ENCODE results near the gene SELP. TPM values are rescaled to one million over a fixed set of nuclear protein-coding genes. Genes with fewer than 3 reads are reported as not detected.

Gene SELP
- total RNA-seq, 2 donors from 2014 or later, result 9.1 to 10.8 TPM

GRCh38 chr1:169618367-169618766, 11.6 kb downstream of the SELP start:
- no peaks in the 10 kb centered on the region for H3K4me1 ChIP-seq (replicated peaks)
- H3K27ac ChIP-seq, result no peak overlapping the region
- DNase-seq (ENCODE audit: low spot score), result no peak
- no peaks in the 10 kb centered on the region for H3K36me3 ChIP-seq
- H3K4me3 ChIP-seq, result no peak overlapping the region
- TF ChIP-seq POLR2AphosphoS5 (IDR thresholded peaks at IDR 0.05) (no peak), CTCF (IDR thresholded peaks at IDR 0.05) (no peak), POLR2A (IDR thresholded peaks at IDR 0.05) (no peak)
- WGBS, result 75% methylated on average over 2 of the region's 2 CpGs
- no peaks in the 10 kb centered on the region for H3K27me3 ChIP-seq (replicated peaks; ENCODE audit: insufficient read depth)
- H3K9me3 ChIP-seq, result no peaks in the 10 kb centered on the region
- intact Hi-C loops (cut with DNase I), result no loop called here

- no peaks in the 10 kb centered on the region for H3K4me1 ChIP-seq (replicated peaks)
- no peak for DNase-seq (ENCODE audit: low spot score)
- H3K36me3 ChIP-seq, result no peaks in the 10 kb centered on the region
- H3K27me3 ChIP-seq (replicated peaks; ENCODE audit: insufficient read depth), result no peaks in the 10 kb centered on the region
- H3K9me3 ChIP-seq, result no peaks in the 10 kb centered on the region
- TF ChIP-seq POLR2A (IDR thresholded peaks at IDR 0.05), result no peak
- TF ChIP-seq POLR2AphosphoS5 (IDR thresholded peaks at IDR 0.05), result no peak
- no peak for TF ChIP-seq CTCF (IDR thresholded peaks at IDR 0.05)
- 25% methylated on average over 5 of the region's 5 CpGs for WGBS
- no peak overlapping the region for H3K4me3 ChIP-seq
- no peak overlapping the region for H3K27ac ChIP-seq
- intact Hi-C loops (cut with DNase I), result no loop called here
These were observed 14.1 kb downstream of the SELP start for GRCh38 chr1:169615803-169616202.

- intact Hi-C loops (cut with DNase I), result no loop called here
- no peaks in the 10 kb centered on the region for H3K4me1 ChIP-seq (replicated peaks)
- 91% methylated on average over 6 of the region's 6 CpGs for WGBS
These were observed 19.1 kb downstream of the SELP start for GRCh38 chr1:169610858-169611257.

GRCh38 chr1:169610108-169610507, 19.8 kb downstream of the SELP start:
- WGBS, result 3% methylated on average over 1 of the region's 1 CpG
- intact Hi-C loops (cut with DNase I), result no loop called here

More at GRCh38 chr1:169610858-169611257, 19.1 kb downstream of the SELP start:
- DNase-seq (ENCODE audit: low spot score), result no peak
- Histone ChIP-seq H3K9me3 (no peaks in the 10 kb centered on the region), H3K27ac (no peak overlapping the region), H3K36me3 (no peaks in the 10 kb centered on the region), H3K27me3 (replicated peaks; ENCODE audit: insufficient read depth) (no peaks in the 10 kb centered on the region), H3K4me3 (no peak overlapping the region)
- no peak for TF ChIP-seq POLR2A (IDR thresholded peaks at IDR 0.05)
- TF ChIP-seq POLR2AphosphoS5 (IDR thresholded peaks at IDR 0.05), result no peak
- TF ChIP-seq CTCF (IDR thresholded peaks at IDR 0.05), result no peak

More at GRCh38 chr1:169610108-169610507, 19.8 kb downstream of the SELP start:
- Histone ChIP-seq H3K27me3 (replicated peaks; ENCODE audit: insufficient read depth) (no peaks in the 10 kb centered on the region), H3K27ac (no peak overlapping the region), H3K36me3 (no peaks in the 10 kb centered on the region), H3K9me3 (no peaks in the 10 kb centered on the region), H3K4me1 (replicated peaks) (no peaks in the 10 kb centered on the region), H3K4me3 (no peak overlapping the region)
- no peak for DNase-seq (ENCODE audit: low spot score)
- TF ChIP-seq POLR2A (IDR thresholded peaks at IDR 0.05) (no peak), CTCF (IDR thresholded peaks at IDR 0.05) (no peak), POLR2AphosphoS5 (IDR thresholded peaks at IDR 0.05) (no peak)
